GM12875 (cell line): ENCODE measurements around the gene MON2.
"Not testable (repeated sequence)": the region's sequence is repeated elsewhere in the genome, so short reads cannot be mapped to it uniquely, and the experiment has no call there.

Experiments
- H3K4me3 ChIP-seq: one replicate; pipeline ENCODE4 v1.5.1; 2011; ENCODE audit warnings: low read depth, low read length, control low read depth
- TF ChIP-seq, protein P1 (sequence below): IDR thresholded peaks from 2 replicates; pipeline ENCODE4 v1.5.1; 2011; ENCODE audit warnings: low read depth, mild to moderate bottlenecking, control low read depth, inconsistent platforms, low read length, moderate library complexity, borderline replicate concordance; ENCODE audit not compliant: insufficient read depth

The MON2 gene

DNA sequence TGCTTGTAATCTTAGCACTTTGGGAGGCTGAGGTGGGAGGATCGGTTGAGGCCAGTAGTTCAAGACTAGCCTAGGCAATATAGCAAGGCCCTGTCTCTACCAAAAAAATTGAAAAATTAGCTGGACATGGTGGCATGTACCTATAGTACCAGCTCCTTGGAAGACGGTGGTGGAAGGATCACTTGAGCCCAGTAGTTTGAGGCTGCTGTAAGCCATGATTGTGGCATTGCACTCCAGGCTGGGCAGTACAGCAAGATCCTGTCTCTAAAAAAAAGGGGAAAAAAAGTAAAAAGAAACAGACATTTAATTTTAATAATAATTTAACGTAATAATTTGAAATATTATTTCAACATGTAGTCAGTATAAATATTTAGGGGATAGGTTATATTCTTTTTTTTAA is 16.1 kb downstream of the MON2 start:
- no peak overlapping the region for H3K4me3 ChIP-seq
- TF ChIP-seq, protein P1, sequence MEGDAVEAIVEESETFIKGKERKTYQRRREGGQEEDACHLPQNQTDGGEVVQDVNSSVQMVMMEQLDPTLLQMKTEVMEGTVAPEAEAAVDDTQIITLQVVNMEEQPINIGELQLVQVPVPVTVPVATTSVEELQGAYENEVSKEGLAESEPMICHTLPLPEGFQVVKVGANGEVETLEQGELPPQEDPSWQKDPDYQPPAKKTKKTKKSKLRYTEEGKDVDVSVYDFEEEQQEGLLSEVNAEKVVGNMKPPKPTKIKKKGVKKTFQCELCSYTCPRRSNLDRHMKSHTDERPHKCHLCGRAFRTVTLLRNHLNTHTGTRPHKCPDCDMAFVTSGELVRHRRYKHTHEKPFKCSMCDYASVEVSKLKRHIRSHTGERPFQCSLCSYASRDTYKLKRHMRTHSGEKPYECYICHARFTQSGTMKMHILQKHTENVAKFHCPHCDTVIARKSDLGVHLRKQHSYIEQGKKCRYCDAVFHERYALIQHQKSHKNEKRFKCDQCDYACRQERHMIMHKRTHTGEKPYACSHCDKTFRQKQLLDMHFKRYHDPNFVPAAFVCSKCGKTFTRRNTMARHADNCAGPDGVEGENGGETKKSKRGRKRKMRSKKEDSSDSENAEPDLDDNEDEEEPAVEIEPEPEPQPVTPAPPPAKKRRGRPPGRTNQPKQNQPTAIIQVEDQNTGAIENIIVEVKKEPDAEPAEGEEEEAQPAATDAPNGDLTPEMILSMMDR = no peak

DNA sequence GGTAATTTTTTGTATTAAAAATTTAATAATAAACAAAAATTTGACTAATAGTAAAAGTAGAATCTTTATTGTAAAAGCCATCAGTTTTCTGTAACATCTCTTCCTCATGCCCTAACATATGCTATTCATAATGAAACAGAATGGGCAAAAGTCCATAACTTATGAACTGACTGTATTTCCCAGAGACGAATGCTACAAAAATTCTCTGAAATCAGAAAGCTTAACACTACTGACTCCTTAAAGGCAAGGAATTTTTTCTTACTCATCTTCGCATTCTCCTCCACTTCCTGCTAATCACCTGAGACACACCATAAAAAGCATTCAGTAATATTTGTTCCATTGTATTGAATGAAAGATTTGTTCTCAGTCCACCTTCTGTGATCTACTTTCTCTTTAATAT is 17.6 kb downstream of the MON2 start:
- no peak overlapping the region for H3K4me3 ChIP-seq
- TF ChIP-seq, protein P1 = no peak

DNA sequence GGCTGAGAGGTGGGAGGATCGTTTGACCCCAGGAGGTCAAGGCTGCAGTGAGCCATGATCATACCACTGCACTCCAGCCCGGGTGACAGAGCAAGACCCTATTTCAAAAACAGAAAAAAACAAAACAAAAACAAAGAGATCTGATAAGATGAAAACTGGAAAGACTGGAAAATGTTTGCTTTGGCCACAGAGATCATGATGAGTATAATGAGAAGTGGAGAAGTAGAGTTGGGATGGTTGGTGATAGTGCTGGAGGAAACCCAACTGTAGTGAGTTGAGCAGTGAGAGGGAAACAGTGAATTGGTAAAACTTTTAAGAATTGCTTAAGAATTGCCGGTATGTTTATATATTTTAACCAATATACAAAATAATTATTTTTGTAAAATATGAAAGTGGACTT is 39.2 kb downstream of the MON2 start:
- no peak overlapping the region for H3K4me3 ChIP-seq
- TF ChIP-seq, protein P1 = no peak

DNA sequence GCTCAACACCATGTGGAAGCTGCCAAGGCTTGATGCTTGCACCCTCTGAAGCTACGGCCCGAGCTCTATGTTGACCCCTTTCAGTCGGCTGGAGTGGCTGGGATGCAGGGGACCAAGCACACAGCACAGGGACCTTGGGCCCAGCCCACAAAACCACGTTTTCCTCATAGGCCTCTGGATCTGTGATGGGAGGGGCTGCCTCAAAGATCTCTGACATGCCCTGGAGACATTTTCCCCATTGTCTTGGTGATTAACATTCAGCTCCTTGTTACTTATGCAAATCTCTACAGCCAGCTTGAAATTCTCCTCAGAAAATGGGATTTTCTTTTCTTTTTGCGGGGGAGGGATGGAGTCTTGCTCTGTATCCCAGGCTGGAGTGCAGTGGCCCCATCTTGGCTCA is 46.3 kb downstream of the MON2 start:
- no peak overlapping the region for H3K4me3 ChIP-seq
- TF ChIP-seq, protein P1 = no peak

DNA sequence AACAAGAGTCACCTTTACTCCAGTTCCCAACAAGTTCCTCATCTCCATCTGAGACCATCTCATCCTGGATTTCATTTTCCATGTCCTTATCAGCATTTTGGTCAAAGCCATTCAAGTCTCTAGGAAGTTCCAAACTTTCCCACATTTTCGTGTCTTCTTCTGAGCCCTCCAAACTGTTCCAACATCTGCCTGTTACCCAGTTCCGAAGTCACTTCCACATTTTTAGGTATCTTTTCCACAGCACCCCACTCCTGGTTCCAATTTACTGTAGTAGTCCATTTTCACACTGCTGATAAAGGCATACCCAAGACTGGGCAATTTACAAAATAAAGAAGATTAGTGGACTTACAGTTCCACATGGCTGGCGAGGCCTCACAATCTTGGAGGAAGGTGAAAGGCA is 47.5 kb downstream of the MON2 start:
- not testable (repeated sequence) for H3K4me3 ChIP-seq

DNA sequence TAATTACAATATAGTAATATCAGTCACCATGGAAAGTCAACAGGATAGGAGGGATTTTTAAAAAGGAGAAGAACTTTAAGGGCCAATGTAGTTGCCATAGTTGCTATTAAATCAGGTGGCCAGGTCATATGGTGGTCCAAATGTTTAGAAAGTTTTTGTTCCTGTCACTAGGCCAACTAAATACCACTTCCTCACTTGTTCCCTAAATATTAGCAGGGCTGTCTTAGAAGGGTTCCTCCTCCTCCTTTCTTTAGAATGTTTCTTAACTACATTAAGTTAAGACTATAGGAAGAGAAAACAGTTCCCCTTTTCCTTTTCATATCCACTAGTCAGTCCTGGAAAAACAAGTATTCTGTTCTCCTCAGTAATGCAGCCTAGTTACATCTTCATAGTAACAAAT is 50.3 kb downstream of the MON2 start:
- TF ChIP-seq, protein P1 = no peak
- H3K4me3 ChIP-seq = no peak overlapping the region

DNA sequence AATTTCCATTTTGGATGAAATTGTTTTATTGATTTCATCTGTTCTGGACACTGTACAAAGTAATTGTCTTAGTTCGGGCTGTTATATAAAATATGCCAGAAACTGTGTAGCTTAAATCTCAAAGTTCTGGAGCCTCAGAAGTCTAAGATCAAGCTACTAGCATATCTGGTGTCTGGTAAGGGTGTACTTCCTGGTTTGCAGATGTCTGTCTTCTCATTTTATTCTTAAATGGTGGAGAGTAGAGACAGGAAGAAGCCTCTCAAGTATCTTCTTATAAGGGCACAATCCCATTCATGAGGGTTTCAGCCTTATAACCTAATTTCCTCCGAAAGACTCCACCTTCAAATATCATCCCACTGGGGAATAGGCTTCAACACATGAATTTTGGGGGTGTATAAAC is 51.3 kb downstream of the MON2 start:
- TF ChIP-seq, protein P1 = no peak
- no peak overlapping the region for H3K4me3 ChIP-seq

DNA sequence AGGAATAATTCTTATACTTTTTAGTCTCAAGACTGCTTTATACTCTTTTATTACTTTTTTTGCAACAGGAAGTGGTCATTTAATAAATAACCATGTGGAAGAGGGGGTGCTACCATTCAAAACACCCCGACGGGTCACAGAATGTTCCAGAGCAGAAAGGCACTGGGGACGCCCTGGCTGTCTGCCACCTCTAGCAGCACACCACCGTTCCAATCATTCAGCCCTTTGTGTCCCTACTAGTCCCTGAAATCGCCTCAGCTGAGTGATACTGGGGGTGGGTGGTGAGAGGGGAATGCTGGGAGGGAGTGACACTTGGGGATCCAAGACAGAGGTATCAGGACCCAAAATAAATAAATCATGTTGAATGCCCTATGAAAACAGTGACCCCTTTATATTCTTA is 52.4 kb downstream of the MON2 start:
- no peak overlapping the region for H3K4me3 ChIP-seq
- TF ChIP-seq, protein P1 = no peak
